Fibroblast of villous mesenchyme (primary cell): Measurements from ENCODE around the gene GRB10. TPM values are rescaled to one million over a fixed set of nuclear protein-coding genes. Genes with fewer than 3 reads are reported as not detected.

Source experiments
- DNase-seq: peaks from one replicate; pipeline ENCODE4 v3.0.0-alpha.2; 2010; ENCODE audit warnings: low read depth
- H3K4me3 ChIP-seq: 2 replicates; pipeline ENCODE4 v1.5.1; 2011; ENCODE audit warnings: low read depth, mild to moderate bottlenecking, low read length
- total RNA-seq: library from RNA; depleted of rRNA; stranded (reverse); fragments of >200 nt; gene quantifications from 2 replicates; pipeline ENCODE4 v1.2.3, GENCODE V29; 2012
- TF ChIP-seq, protein P1 (sequence below): IDR thresholded peaks from 2 replicates; pipeline ENCODE4 v1.5.1; 2012; ENCODE audit warnings: low read depth, mild to moderate bottlenecking, low read length; ENCODE audit not compliant: insufficient read depth

GRB10 gene
- total RNA-seq, 1 donor: 23.3 TPM

DNA sequence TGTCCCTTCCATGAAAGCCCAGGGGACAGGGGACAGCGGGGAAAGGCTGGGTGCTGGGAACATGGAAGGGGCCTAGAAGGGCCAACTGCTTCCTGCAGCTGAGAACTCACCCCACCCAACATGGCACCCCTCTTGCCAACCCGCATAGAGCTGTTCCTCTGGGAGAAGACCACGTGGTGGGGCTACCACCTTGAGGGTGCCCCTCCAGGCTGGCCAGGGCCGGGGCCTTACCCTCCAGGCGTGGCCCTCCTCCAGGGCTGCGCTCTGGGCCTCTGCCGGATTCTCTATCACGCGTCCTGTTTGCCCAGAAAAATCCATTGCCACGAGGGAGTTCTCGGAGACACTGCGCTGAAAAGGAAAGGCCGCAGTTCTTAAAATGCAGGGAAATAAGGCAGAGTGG, 177.6 kb downstream of the GRB10 start:
- no peak overlapping the region for H3K4me3 ChIP-seq
- TF ChIP-seq, protein P1, sequence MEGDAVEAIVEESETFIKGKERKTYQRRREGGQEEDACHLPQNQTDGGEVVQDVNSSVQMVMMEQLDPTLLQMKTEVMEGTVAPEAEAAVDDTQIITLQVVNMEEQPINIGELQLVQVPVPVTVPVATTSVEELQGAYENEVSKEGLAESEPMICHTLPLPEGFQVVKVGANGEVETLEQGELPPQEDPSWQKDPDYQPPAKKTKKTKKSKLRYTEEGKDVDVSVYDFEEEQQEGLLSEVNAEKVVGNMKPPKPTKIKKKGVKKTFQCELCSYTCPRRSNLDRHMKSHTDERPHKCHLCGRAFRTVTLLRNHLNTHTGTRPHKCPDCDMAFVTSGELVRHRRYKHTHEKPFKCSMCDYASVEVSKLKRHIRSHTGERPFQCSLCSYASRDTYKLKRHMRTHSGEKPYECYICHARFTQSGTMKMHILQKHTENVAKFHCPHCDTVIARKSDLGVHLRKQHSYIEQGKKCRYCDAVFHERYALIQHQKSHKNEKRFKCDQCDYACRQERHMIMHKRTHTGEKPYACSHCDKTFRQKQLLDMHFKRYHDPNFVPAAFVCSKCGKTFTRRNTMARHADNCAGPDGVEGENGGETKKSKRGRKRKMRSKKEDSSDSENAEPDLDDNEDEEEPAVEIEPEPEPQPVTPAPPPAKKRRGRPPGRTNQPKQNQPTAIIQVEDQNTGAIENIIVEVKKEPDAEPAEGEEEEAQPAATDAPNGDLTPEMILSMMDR: no peak
- no peak for DNase-seq

DNA sequence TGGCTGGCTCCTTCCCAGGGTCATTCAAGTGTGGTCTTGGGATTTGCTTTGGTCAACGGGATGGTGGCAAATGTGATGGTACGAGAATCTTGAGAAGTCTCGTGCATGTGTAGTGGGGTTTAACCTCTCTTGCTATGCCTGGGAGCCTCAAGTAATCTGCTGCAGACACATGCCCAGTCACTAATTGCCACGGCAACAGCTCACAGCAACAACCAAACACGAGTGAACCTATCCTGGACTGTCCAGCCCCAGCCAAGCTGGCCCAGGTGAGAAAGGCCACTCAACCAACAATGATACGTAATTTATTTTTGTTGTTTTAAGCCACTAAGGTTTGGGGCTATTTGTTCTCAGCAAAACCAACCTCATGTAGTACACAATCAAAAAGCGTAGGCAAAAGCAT, 179.4 kb downstream of the GRB10 start:
- TF ChIP-seq, protein P1: no peak
- H3K4me3 ChIP-seq: no peak overlapping the region
- DNase-seq: no peak

DNA sequence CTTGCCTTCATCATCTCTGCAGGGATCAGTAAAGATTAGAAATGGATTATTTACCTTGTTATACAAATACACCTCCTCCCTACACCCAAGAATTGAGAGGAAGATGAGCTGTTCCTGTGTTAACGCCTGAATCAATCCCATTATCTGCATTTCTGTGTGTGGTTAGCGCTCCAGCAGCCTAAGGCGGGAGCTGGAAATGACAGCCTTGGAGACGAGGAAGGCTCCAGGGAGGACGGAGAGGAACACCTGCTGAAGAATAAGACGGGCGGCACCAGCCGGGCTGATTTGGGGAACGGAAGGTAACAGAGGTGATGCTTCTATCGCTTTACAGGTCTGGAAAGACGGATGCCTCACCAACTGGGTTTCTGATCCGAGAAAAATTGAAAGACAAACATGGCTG, 183.3 kb downstream of the GRB10 start:
- TF ChIP-seq, protein P1: no peak
- DNase-seq: no peak
- no peak overlapping the region for H3K4me3 ChIP-seq

DNA sequence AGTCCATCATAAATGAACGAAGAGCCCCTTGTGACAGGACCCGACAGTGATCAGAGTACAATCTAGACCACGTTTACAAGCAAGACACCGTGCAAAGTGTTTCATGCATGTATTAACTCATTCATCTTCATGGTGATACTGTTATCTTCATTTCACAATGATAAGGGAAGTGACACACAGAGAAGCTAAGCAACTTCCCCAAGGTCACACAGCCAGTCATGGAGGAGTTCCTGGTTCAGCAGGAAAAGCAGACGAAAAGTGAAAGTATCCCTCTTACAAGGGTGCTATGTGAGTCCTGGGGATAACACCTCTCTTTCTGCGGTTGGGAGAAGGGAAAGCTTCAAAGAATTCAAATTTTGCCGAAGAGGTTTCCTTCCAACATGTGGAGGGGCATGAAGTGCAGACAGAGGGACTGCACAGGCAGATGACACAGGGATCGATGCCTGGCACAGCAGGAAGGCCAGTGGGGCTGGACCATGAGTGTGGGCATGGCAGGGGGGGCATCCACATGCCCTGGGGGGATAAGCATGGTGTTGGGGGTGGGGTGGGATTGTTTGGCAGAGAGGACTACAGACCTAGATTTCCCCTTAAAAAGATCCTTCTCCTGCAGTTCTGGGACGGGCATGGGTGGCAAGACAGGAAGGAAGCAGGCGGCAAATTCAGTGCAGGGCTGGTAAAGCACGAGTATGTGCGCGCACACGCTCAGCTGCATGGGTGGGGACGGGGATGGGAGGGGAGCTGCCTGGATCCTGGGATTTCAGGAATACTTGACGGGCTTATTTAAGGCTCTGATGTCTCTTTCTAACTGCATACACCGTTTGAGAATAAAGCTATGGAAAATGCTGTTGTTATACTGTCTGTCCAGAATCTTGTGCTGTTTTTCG, 184.0 kb downstream of the GRB10 start:
- no peak for DNase-seq
- H3K4me3 ChIP-seq: no peak overlapping the region
- TF ChIP-seq, protein P1: no peak

DNA sequence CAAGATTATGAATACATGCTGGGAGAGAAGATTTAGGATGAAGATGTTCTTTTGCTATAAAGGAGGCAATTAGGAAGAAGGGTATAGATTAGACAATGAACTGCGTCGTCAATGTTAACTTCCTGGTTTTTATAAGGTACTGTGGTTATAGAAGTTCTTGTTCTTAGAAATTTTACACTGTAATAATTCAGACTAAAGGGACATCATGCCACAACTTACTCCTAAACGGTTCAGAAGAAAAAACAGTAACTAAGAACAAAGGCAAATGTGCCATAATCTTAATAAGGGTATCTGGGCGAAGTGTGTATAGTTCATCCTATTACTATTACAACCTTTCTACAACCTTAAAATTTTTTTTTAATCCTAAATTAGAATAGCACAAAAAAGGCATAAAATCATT, 186.2 kb downstream of the GRB10 start:
- TF ChIP-seq, protein P1: no peak
- H3K4me3 ChIP-seq: no peak overlapping the region
- no peak for DNase-seq

DNA sequence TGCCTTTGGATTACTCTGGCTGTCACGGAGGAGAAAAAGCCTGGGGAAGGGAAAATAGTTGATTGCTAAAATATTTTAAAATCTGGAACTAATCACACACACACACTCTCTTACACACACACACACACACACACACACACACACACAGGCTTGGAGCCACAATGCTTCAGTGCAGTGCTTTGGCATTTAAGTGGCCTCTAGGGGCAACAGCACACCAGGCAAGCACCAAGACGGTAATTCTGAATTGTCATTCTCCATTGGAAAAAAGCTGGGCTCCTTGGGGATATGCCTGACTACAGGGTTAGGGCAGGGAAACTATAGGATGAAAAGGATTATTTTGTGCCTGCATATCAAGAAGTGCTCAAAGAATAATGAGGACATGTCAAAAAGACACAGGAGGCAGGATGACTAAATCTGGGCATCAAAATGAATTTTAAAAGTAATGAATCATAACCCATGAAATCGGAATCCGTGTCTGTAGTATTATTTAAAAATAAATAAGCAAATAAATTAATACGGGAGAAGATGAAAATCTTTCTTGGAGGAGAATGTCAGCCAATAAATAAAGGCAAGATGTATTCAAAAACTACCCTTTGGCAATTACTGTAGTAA, 187.1 kb downstream of the GRB10 start:
- TF ChIP-seq, protein P1: peak; percentile 54
- DNase-seq: peak; percentile 31
- no peak overlapping the region for H3K4me3 ChIP-seq
